HepG2 (cell line): ENCODE measurements around the gene TIAM2. TPM values are rescaled to one million over a fixed set of nuclear protein-coding genes. Genes with fewer than 3 reads are reported as not detected.

ENCODE experiments used
- CCAR2 ChIP-seq: fragments of 200-400 bp; formaldehyde crosslinking; optimal IDR thresholded peaks from 2 replicates; pipeline ENCODE3; 2018; ENCODE audit warnings: low read depth, mild to moderate bottlenecking, low read length, moderate library complexity
- CCDC6 ChIP-seq: sonication (generic); formaldehyde crosslinking; IDR thresholded peaks from 2 replicates; pipeline ENCODE4 v1.8.1; 2022; ENCODE audit warnings: mild to moderate bottlenecking, missing genetic modification reagents, moderate library complexity
- HMGA1 ChIP-seq: sonication (generic); formaldehyde crosslinking; conservative IDR thresholded peaks from 2 replicates; pipeline ENCODE4 v1.4.0; 2020; ENCODE audit warnings: missing genetic modification reagents
- MEF2D ChIP-seq: sonication (generic); formaldehyde crosslinking; IDR thresholded peaks from 2 replicates; pipeline ENCODE4 v1.5.1; 2020; ENCODE audit warnings: mild to moderate bottlenecking, missing genetic modification reagents
- SAFB2 ChIP-seq: sonication (generic); formaldehyde crosslinking; IDR thresholded peaks from 2 replicates; pipeline ENCODE4 v1.5.1; 2020; ENCODE audit warnings: missing genetic modification reagents, low read depth, mild to moderate bottlenecking, borderline replicate concordance
- SMAD3 ChIP-seq: sonication (generic); formaldehyde crosslinking; IDR thresholded peaks from 2 replicates; pipeline ENCODE4 v1.4.0; 2020; ENCODE audit warnings: missing genetic modification reagents
- SRSF4 ChIP-seq: fragments of 200-400 bp; formaldehyde crosslinking; IDR thresholded peaks from one replicate; pipeline ENCODE4 v1.6.1; 2018; ENCODE audit warnings: mild to moderate bottlenecking, low read depth, low read length, moderate library complexity; ENCODE audit not compliant: poor library complexity, severe bottlenecking
- SSRP1 ChIP-seq: IDR thresholded peaks from 2 replicates; pipeline ENCODE4 v1.6.1; 2016; ENCODE audit warnings: control low read depth
- ZC3H4 ChIP-seq: sonication (generic); formaldehyde crosslinking; IDR thresholded peaks from 2 replicates; pipeline ENCODE4 v1.4.0; 2020; ENCODE audit warnings: missing genetic modification reagents, borderline replicate concordance
- ZNF264 ChIP-seq: sonication (generic); formaldehyde crosslinking; IDR thresholded peaks from 2 replicates; pipeline ENCODE4 v1.4.0; 2020; ENCODE audit warnings: missing genetic modification reagents
- ZNF274 ChIP-seq: sonication (generic); formaldehyde crosslinking; IDR thresholded peaks from 2 replicates; pipeline ENCODE4 v1.5.1; 2020; ENCODE audit warnings: mild to moderate bottlenecking, missing genetic modification reagents
- ZNF333 ChIP-seq: sonication (generic); formaldehyde crosslinking; IDR thresholded peaks from 2 replicates; pipeline ENCODE4 v1.4.0; 2020; ENCODE audit warnings: mild to moderate bottlenecking, missing genetic modification reagents, borderline replicate concordance
- ZNF496 ChIP-seq: sonication (generic); formaldehyde crosslinking; IDR thresholded peaks from 2 replicates; pipeline ENCODE4 v1.8.1; 2023; ENCODE audit warnings: mild to moderate bottlenecking, moderate library complexity, missing genetic modification reagents; ENCODE audit not compliant: insufficient replicate concordance
- ZNF616 ChIP-seq: sonication (generic); formaldehyde crosslinking; IDR thresholded peaks from 2 replicates; pipeline ENCODE4 v1.5.0; 2020; ENCODE audit warnings: low read depth, mild to moderate bottlenecking, missing genetic modification reagents
- ZNF674 ChIP-seq: sonication (generic); formaldehyde crosslinking; IDR thresholded peaks from 2 replicates; pipeline ENCODE4 v1.5.0; 2020; ENCODE audit warnings: low read depth, mild to moderate bottlenecking, missing genetic modification reagents
- ZNF720 ChIP-seq: sonication (generic); formaldehyde crosslinking; IDR thresholded peaks from 2 replicates; pipeline ENCODE4 v1.4.0; 2020; ENCODE audit warnings: missing genetic modification reagents
- ZSCAN31 ChIP-seq: sonication (generic); formaldehyde crosslinking; IDR thresholded peaks from 2 replicates; pipeline ENCODE4 v1.5.0; 2020; ENCODE audit warnings: low read depth, mild to moderate bottlenecking, missing genetic modification reagents
- polyA plus RNA-seq, 8 experiments: library from polyadenylated mRNA; depleted of rRNA in 3 of 8; stranded (reverse) in 7 of 8; unstranded in 1 of 8; fragments of >200 nt; fragmentation: Illumina TruSeq in 4 of 8; extraction: Trizol in 4 of 8; gene quantifications; 2 replicates each; pipeline versions ENCODE4 v1.2.1 to v1.2.3, GENCODE V29; 2011 to 2016; ENCODE audit warnings: low read depth in 4 of 8, missing spikeins in 1 of 8, mixed read lengths in 1 of 8; ENCODE audit not compliant: insufficient read depth in 1 of 8
- total RNA-seq, 5 experiments: library from RNA; depleted of rRNA; stranded (reverse); fragments of >200 nt; fragmentation: Illumina TruSeq; extraction: Trizol; gene quantifications; 2 replicates each; pipeline ENCODE4 v1.2.3, GENCODE V29; 2016; ENCODE audit warnings: low read depth in 1 of 5
- TF ChIP-seq, protein P1 (sequence below): sonication (generic); formaldehyde crosslinking; IDR thresholded peaks from 2 replicates; pipeline ENCODE4 v1.8.0; 2022; ENCODE audit warnings: missing genetic modification reagents, mild to moderate bottlenecking, borderline replicate concordance
- TF ChIP-seq, protein P2 (sequence below): sonication (generic); formaldehyde crosslinking; IDR thresholded peaks from 2 replicates; pipeline ENCODE4 v1.4.0; 2020; ENCODE audit warnings: missing genetic modification reagents
- TF ChIP-seq, protein P3 (sequence below): sonication (generic); formaldehyde crosslinking; IDR thresholded peaks from 2 replicates; pipeline ENCODE4 v1.4.0; 2020; ENCODE audit warnings: mild to moderate bottlenecking, missing genetic modification reagents
- TF ChIP-seq, protein P4 (sequence below): sonication (generic); formaldehyde crosslinking; conservative IDR thresholded peaks from 2 replicates; pipeline ENCODE4 v1.4.0; 2020; ENCODE audit warnings: missing genetic modification reagents
- TF ChIP-seq, protein P5 (sequence below): sonication (generic); formaldehyde crosslinking; IDR thresholded peaks from 2 replicates; pipeline ENCODE4 v1.4.0; 2020; ENCODE audit warnings: missing genetic modification reagents

Gene TIAM2
- total and polyA plus RNA-seq, 2 of the 13 experiments (the other 11 are each of a cell fraction or from before 2014, with no cell fraction given): 4.1 to 4.5 TPM

DNA sequence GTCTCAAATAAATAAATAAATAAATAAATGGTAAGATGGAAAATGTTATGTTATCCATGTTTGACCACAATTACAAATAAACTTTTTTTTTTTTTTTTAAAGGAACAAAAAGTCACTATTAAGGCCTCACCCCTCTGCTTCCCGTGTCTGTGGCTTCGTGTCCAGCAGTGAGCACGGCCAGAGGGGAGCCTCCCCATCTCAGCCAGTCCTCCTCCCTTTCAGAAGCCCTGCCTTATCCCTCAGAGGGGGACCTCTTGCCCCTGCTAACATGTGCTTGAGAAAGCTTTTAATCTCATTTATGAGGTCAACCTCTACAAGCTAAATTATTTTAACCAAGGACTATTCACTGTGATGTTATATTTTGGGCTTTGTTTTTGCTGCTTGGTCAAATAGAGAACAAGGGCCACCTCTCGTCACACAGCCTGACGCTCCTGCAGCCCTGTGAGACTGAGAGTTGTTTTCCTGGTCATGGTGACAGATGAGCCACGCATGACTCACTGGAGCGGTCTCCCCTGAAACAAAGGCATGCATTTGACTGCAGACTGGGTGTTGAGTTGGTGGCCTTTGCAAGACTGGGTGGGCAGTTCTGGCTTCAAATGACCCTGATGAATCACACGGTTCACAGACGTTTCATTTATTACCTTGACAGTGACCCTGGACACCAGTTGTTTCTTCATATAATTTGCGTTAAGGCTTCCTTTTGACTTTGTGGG, 131.8 kb downstream of the TIAM2 start (continued):
- TF ChIP-seq, protein P1, sequence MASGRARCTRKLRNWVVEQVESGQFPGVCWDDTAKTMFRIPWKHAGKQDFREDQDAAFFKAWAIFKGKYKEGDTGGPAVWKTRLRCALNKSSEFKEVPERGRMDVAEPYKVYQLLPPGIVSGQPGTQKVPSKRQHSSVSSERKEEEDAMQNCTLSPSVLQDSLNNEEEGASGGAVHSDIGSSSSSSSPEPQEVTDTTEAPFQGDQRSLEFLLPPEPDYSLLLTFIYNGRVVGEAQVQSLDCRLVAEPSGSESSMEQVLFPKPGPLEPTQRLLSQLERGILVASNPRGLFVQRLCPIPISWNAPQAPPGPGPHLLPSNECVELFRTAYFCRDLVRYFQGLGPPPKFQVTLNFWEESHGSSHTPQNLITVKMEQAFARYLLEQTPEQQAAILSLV: no peak
- TF ChIP-seq, protein P2, sequence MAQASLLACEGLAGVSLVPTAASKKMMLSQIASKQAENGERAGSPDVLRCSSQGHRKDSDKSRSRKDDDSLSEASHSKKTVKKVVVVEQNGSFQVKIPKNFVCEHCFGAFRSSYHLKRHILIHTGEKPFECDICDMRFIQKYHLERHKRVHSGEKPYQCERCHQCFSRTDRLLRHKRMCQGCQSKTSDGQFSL (CRISPR knock-in tag): no peak
- TF ChIP-seq ZNF616 (CRISPR knock-in tag): no peak
- TF ChIP-seq ZNF264 (CRISPR knock-in tag): no peak
- TF ChIP-seq CCAR2: no peak
- no peak for TF ChIP-seq ZNF333 (CRISPR knock-in tag)
- TF ChIP-seq, protein P3, sequence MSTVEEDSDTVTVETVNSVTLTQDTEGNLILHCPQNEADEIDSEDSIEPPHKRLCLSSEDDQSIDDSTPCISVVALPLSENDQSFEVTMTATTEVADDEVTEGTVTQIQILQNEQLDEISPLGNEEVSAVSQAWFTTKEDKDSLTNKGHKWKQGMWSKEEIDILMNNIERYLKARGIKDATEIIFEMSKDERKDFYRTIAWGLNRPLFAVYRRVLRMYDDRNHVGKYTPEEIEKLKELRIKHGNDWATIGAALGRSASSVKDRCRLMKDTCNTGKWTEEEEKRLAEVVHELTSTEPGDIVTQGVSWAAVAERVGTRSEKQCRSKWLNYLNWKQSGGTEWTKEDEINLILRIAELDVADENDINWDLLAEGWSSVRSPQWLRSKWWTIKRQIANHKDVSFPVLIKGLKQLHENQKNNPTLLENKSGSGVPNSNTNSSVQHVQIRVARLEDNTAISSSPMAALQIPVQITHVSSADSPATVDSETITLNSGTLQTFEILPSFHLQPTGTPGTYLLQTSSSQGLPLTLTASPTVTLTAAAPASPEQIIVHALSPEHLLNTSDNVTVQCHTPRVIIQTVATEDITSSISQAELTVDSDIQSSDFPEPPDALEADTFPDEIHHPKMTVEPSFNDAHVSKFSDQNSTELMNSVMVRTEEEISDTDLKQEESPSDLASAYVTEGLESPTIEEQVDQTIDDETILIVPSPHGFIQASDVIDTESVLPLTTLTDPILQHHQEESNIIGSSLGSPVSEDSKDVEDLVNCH: no peak
- no peak for TF ChIP-seq MEF2D
- TF ChIP-seq SRSF4: no peak
- TF ChIP-seq SAFB2 (CRISPR knock-in tag): no peak
- TF ChIP-seq CCDC6 (CRISPR knock-in tag): no peak
- TF ChIP-seq, protein P4, sequence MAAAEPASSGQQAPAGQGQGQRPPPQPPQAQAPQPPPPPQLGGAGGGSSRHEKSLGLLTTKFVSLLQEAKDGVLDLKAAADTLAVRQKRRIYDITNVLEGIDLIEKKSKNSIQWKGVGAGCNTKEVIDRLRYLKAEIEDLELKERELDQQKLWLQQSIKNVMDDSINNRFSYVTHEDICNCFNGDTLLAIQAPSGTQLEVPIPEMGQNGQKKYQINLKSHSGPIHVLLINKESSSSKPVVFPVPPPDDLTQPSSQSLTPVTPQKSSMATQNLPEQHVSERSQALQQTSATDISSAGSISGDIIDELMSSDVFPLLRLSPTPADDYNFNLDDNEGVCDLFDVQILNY (CRISPR knock-in tag): no peak
- TF ChIP-seq SMAD3 (CRISPR knock-in tag): no peak
- no peak for TF ChIP-seq ZSCAN31 (CRISPR knock-in tag)
- no peak for TF ChIP-seq ZC3H4 (CRISPR knock-in tag)
- TF ChIP-seq ZNF274 (CRISPR knock-in tag): 0 out of 2 replicates have a peak, but pooled peaks have one; percentile 47
- TF ChIP-seq ZNF674 (CRISPR knock-in tag): no peak
- TF ChIP-seq SSRP1: no peak
- TF ChIP-seq HMGA1 (CRISPR knock-in tag): no peak
- TF ChIP-seq, protein P5, sequence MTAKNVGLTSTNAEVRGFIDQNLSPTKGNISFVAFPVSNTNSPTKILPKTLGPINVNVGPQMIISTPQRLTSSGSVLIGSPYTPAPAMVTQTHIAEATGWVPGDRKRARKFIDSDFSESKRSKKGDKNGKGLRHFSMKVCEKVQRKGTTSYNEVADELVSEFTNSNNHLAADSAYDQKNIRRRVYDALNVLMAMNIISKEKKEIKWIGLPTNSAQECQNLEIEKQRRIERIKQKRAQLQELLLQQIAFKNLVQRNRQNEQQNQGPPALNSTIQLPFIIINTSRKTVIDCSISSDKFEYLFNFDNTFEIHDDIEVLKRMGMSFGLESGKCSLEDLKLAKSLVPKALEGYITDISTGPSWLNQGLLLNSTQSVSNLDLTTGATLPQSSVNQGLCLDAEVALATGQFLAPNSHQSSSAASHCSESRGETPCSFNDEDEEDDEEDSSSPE (CRISPR knock-in tag): no peak
- no peak for TF ChIP-seq ZNF720 (CRISPR knock-in tag)
- TF ChIP-seq ZNF496 (CRISPR knock-in tag): no peak
